GM12892 (cell line): ENCODE measurements around the gene NDUFV2.

Experiments used
- POLR2A ChIP-seq: IDR thresholded peaks from 2 replicates; pipeline ENCODE4 v1.6.1; 2011; ENCODE audit warnings: low read depth, low read length, control low read depth
- TAF1 ChIP-seq: IDR thresholded peaks from 2 replicates; pipeline ENCODE4 v1.6.1; 2011; ENCODE audit warnings: low read depth, mild to moderate bottlenecking, control low read depth, low read length, borderline replicate concordance

DNA sequence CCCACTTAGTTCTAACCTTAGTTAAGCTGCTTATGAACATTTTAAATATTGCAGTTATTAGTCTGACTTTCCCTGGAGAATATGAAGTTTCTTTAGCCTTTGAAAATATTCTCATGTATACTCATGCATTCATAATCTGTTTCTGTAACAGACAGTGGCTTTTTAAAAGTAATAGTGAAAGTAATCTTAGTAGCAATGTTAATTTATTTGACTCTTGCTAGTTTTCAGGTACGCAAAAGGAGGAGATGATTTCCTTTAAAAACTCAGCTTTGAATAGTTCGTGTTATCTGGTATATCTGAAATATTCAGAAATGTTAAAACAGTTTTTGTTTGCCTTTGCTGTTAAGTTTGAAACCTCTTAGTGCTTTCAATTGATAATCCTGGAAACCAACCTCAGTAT, 37.9 kb downstream of the NDUFV2 start:
- TF ChIP-seq TAF1 = no peak
- no peak for TF ChIP-seq POLR2A
